ENCODE results near the gene MAGI1.
"Not testable (repeated sequence)": the region's sequence is repeated elsewhere in the genome, so short reads cannot be mapped to it uniquely, and the experiment has no call there.

The MAGI1 gene

DNA sequence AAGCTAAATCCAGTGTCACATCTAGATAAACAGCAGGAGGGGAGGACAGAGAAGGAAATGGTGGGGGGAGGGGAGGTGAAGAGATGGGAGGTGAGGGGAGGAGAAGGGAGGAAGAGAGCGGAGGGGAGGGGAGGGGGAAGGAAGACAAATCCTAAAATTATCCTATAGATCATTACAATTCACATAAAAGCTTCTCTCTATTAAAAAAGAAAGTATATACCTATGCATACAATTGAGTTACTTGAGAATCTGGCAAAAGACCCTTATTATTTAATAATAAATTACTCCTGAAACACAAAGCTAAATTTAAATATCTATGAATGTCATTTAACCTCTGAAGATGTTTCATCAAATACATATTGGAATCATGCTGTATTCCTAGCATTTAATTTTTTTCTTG is 303.9 kb downstream of the MAGI1 start:
- no peak for DNase-seq

- no peak for DNase-seq
Observed at GRCh38 chr3:65734382-65734781, 304.3 kb downstream of the MAGI1 start.

GRCh38 chr3:65733459-65733858 is 305.3 kb downstream of the MAGI1 start:
- DNase-seq: no peak

DNA sequence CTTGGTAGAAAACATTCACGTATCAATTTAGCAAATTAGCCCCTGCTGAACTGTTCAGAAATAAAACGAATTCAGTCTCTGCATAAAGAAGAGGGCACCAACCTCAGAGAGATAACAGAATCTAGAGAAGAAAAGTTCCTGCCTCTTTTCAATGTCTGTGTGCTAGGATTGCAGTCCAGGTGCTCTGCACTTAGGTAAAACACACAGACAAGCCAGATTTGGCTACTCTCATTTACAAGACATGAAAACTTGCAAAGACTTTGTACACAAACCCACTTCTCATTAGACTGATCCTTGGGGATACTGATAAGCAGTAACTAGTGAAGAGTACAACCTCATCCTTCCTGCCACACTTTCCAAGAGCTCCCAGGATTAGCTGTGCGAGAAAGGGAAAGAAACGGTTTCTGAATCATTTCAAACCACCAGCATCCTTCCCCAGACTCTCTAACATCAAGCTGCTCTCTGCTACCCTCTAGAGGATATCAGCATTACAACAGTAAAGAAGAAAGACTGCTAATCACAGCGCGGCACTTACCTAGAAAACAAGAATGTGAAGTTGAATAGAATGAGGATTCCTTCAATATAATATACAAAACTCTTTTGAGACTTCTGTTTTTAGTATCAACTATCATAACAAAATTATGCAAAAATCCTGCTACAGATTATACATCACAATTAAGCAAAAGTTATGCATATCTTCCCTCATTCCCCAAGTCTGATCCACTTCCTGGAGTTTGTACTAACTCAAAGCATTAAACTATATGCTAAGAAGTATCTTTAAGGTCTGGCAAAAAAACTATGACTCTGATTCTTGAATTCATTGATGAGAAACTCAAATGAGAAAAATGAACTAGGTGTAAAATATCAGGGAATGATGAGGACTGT is 306.4 kb downstream of the MAGI1 start:
- DNase-seq: peak; percentile 27

DNA sequence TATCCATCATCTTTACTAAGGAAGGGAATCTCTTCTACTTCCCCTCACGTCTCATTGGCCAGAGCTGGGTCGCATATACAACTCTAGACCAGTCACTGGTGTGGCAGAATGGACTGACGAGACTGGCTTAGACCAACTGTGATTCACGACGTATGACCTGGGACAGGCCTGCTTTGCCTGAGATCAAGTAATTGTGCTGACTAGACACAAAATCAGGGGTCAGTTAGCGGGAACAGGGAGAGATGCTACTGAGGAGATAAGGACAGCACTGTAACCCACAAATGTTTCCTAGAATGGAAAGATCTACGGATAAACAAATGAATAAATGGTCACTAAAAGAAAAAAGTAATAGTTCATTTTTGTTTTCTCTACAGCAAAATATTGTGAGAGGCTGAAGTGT is 308.3 kb downstream of the MAGI1 start:
- DNase-seq: no peak

- DNase-seq: no peak
Observed at GRCh38 chr3:65729973-65730372, 308.7 kb downstream of the MAGI1 start.

- DNase-seq: no peak
Observed at GRCh38 chr3:65729555-65729954, 309.2 kb downstream of the MAGI1 start.

DNA sequence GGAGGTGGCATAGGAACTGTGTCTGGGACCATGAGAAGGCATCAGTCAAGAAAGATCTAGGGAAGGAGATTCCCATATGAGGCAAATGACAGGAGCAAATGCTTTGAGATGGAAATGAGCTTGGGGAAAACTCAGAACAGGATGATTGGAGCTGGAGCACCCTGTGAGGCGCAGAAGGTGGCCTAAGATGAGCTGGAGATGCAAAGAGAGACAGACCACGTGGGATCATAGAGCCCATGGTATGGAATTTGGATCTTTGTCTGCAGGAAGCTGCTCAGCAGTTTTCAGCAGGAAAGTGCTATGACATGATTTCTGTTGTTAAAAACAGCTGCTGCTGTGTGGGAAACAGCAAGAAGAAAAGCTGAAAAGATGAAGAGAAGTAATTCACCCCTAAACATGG is 310.6 kb downstream of the MAGI1 start:
- DNase-seq: no peak

DNA sequence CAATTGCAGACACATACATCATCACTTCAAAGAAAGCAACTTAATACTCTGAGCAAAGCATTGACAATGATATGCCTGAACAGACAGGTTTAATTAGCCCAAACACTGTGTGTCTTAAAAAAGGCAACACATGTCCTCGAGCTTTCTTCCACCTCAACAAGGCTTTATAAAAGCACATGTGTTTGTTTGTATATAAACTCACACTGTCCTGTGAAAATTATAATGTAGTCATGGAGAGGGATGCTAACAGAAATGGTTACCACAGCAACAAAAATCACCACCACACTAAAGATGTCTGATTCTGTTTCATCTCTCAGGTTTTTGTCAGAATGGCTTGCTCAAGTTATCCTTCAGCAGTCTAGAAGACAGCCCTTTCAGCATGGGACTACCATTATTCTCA is 314.7 kb downstream of the MAGI1 start:
- DNase-seq: no peak

GRCh38 chr3:65723011-65723410 is 315.7 kb downstream of the MAGI1 start:
- DNase-seq: no peak

DNA sequence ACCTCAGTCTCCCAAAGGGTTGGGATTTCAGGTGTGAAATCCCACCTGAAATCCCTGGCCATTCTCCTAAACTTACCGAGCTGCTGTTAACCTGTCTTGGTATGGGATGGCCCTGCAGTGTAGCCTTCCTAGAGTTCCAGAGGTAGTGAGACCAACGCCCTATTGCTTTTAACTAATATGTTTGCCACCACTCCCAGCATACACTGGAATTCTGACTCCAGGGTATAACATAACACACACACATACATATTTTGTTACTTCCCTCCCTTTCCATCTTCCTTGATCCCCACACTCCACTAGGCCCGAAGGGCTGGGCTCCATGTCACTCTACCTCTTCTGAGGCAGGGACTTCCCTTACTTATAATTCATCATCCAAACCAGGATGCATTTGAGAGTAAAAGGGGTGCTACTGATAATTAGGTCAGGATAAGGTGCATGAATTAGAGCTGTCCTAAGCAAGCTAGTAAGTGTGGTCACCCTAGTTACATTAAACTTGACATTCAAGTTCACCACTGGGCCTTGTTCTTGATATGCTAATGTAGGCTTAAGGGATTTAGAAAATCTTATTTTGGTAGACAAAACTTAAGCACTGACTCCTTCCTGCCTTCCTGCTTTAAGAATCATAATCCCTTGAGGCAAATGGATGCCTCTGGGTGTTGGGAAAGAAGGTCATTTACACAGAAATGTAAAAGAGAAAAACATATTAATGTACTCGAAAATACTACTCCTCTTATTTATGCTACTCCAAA is 317.6 kb downstream of the MAGI1 start:
- DNase-seq: no peak

GRCh38 chr3:65719639-65720038 is 319.1 kb downstream of the MAGI1 start:
- not testable (repeated sequence) for DNase-seq

DNA sequence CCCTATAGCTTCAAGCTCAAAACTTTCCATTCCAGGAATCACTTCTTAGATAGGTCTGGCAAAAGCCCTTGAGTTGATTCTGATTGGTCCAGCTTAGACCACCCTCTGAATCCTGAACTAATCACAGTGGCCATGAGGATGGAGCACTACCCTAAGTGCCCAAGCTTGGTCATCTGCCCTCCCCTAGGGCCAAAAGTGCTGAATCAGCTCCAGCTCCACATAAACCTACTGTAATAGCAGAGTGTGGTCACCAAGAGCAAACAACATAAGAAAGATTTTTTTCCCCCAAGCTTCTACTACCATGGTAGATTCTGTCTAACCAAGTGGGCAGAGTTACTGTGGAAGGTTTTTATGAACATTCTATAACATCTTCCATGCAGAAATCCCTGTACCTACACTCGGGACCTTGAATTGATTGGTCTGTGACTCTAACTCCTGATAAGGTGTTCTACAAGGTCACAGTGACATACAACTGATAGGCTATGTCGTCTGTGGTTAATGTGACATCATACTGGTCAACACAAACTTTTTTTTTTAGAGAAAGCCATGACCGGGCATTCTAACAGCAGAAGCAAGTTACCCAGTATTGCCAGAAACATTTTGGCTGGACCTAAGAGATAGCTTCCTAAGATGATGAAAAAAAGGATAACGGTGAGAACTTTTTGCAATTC is 320.9 kb downstream of the MAGI1 start:
- DNase-seq: no peak

GRCh38 chr3:65716071-65716751 is 322.5 kb downstream of the MAGI1 start:
- no peak for DNase-seq

DNA sequence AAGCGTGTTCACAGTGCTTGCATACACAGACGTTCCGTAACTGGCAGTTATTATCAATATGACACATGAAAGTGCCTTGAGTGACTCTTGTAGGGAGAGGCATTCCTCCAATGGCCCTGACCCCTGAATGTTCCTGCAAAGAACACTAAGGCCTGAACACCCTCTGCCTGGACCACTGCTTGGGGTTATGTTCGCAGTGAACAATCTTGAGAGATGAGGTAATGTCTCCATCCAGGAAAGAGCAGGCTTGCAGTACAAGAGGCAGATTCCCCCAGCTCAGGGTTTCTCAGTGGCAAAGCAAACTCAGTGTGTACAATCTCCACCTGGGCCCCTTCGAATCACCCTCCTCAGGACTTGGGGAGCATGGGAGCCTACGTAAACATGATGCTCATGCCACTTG is 324.6 kb downstream of the MAGI1 start:
- no peak for DNase-seq

- no peak for DNase-seq
Observed at GRCh38 chr3:65713016-65713415, 325.7 kb downstream of the MAGI1 start.

- no peak for DNase-seq
Observed at GRCh38 chr3:65712140-65712539, 326.6 kb downstream of the MAGI1 start.

DNA sequence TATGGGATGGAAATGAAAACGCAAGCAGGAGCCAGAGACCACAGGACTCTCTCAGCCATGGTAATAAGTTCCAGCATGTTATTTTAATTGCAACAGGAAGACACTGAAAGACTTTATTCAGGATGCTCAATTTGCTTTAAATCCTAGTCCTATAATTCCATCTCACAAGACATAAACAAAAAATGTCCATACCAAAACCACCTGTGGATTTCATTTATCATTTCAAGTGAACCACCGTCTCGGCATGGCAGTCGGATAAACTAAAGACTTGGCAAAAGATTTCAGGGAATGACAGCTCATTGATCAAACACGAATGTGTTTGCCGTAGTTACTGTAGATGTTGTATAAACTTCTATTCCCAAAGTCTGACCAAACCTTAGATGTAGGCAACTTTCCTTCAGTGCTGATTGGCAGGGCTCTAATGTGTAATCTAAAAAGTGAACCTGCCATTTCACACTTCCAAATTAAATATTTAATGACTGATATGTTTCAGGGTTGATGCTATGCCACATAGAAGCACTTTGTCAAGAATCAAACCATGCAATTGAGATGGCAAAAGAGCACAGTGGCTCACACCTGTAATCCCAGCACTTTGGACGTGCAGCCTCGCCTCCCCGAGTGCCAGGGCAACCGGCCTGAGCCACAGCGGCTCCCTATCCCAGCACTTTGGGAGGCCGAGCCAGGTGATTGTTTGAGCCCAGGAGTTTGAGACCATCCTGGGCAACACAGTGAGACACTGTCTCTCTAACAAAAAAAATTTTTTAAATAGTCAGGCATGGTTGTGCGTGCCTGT is 331.7 kb downstream of the MAGI1 start:
- DNase-seq: no peak

DNA sequence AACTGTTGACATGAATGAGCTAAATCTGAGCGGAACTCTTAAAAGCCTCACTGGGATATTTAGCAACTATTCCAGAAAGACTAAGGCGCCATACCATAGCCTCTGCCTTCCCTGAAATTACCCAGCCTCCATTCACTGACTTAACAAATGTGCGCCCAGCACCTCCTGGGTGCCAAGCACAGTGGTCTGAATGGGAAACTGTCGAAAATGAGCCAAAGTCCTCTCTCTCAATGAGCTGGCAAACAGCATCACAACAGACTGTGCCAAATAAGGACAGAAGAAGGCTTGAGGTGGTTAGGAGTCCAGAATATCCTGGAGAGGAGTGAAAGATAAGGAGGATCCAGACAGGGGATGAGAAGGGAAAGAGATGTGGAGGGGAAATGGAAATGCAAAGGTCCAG is 332.4 kb downstream of the MAGI1 start:
- DNase-seq: no peak

DNA sequence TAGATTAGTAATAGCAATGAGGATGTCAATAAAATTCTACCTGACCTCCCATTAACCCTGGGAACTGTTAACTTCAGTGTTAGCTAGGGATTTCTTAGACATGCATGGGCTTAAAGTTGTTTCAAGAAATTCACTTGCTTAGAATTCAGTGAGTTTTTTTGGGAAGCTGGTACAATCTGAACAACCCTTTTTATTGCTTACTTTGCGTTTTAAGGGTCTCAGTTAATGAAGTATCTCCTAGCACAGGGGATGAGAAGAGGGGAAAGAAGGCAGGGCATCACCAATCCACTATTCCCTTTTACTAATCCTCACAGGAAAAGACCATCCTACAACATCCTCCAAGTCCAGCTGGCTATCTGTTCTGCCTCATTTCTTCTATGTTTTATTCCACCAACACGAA is 334.9 kb downstream of the MAGI1 start:
- DNase-seq: no peak

GRCh38 chr3:65703026-65703425 is 335.7 kb downstream of the MAGI1 start:
- no peak for DNase-seq

DNA sequence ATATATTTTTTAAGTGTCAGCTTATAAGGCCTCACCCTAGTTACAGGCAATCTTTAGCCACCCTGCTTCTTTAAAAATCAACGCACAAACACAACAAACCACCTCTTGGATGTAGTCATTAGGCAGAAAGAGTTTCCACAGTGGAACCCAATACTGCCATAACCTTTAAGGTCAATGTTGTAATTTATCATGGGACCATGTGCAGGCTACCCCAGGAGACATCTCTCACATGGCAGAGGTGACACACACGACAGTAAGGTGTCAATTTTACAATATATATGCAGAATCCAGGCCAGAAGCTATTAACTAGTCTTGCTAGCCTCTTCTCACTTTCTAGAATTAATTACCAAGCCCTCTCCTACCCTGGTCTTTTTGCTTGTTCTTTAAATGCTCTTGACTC is 336.5 kb downstream of the MAGI1 start:
- DNase-seq: no peak
